Spleen (tissue), 11 donors: ENCODE results near the gene MYL2. TPM values are rescaled to one million over a fixed set of nuclear protein-coding genes. Genes with fewer than 3 reads are reported as not detected.

Source experiments
- DNase-seq: peaks from one replicate; pipeline ENCODE4 v3.0.0-alpha.2; 2020
- H3K27ac ChIP-seq, 8 donors: fragments of 200-600 bp; sonication (generic) in 7 of 8; 1 replicate in 4 of 8; 2 replicates in 4 of 8; pipeline versions ENCODE4 v1.5.0 to v1.8.0; 2016 to 2021; ENCODE audit warnings: inconsistent platforms in 4 of 8, mild to moderate bottlenecking in 4 of 8, moderate library complexity in 1 of 8
- H3K27me3 ChIP-seq, 7 donors: fragments of 200-600 bp; sonication (generic) in 6 of 7; replicated peaks in 1 of 7; 1 replicate in 4 of 7; 2 replicates in 3 of 7; pipeline versions ENCODE4 v1.5.0 to v1.8.0; 2016 to 2021; ENCODE audit warnings: inconsistent platforms in 3 of 7, mild to moderate bottlenecking in 1 of 7
- H3K36me3 ChIP-seq, 6 donors: fragments of 200-600 bp; sonication (generic) in 5 of 6; 1 replicate in 4 of 6; 2 replicates in 2 of 6; pipeline versions ENCODE4 v1.5.0 to v1.8.0; 2016 to 2021; ENCODE audit warnings: inconsistent platforms in 2 of 6
- H3K4me1 ChIP-seq, 6 donors: fragments of 200-600 bp; sonication (generic) in 5 of 6; 1 replicate in 3 of 6; 2 replicates in 3 of 6; pipeline versions ENCODE4 v1.5.0 to v1.8.0; 2016 to 2021; ENCODE audit warnings: inconsistent platforms in 3 of 6
- H3K4me3 ChIP-seq, 8 donors: fragments of 200-600 bp; sonication (generic) in 7 of 8; 1 replicate in 4 of 8; 2 replicates in 4 of 8; pipeline versions ENCODE4 v1.5.0 to v1.8.0; 2016 to 2021; ENCODE audit warnings: inconsistent platforms in 4 of 8, mild to moderate bottlenecking in 4 of 8, moderate library complexity in 2 of 8
- H3K9me3 ChIP-seq, 8 donors: fragments of 200-600 bp; sonication (generic) in 7 of 8; 1 replicate in 4 of 8; 2 replicates in 4 of 8; pipeline versions ENCODE4 v1.5.0 to v1.8.0; 2016 to 2021; ENCODE audit warnings: inconsistent platforms in 4 of 8
- CTCF ChIP-seq, 11 experiments: fragments of 200-600 bp in 7 of 11; fragments of 450-650 bp in 4 of 11; sonication (generic) in 4 of 11; IDR thresholded peaks in 8 of 11; conservative IDR thresholded peaks in 3 of 11; 1 replicate in 7 of 11; 2 replicates in 4 of 11; pipeline versions ENCODE4 v1.4.0 to v1.8.0; 2016 to 2021; ENCODE audit warnings: antibody characterized with exemption in 11 of 11, inconsistent platforms in 4 of 11, mild to moderate bottlenecking in 1 of 11
- POLR2A ChIP-seq, 3 donors: fragments of 450-650 bp; IDR thresholded peaks; one replicate each; pipeline ENCODE4 v1.5.1; 2017; ENCODE audit warnings: antibody characterized with exemption in 3 of 3, mild to moderate bottlenecking in 1 of 3
- POLR2AphosphoS5 ChIP-seq, 3 donors: sonication (generic); formaldehyde crosslinking; IDR thresholded peaks; one replicate each; pipeline ENCODE4 v1.5.1; 2017; ENCODE audit warnings: antibody characterized with exemption in 3 of 3
- WGBS, 5 donors: extraction: QIAGEN DNeasy Blood & Tissue Kit in 3 of 5; methylation state at CpG; one replicate each; pipeline versions ENCODE4 v1.1.5 to v1.1.7; 2013 to 2018; 5-methylcytosine and 5-hydroxymethylcytosine counted together
- intact Hi-C: fragments of 100-400 bp; cut with DNase I; formaldehyde crosslinking; loops from one replicate; pipeline ENCODE4 v1.15.0; 2023; ENCODE audit warnings: low total_unique reads
- polyA plus RNA-seq, 3 donors: library from polyadenylated mRNA; stranded (reverse); fragments of 200-250 nt; gene quantifications; one replicate each; pipeline ENCODE4 v1.2.1, GENCODE V29; 2013
- total RNA-seq, 7 donors: library from RNA; depleted of rRNA in 3 of 7; stranded (reverse); fragments of >200 nt in 3 of 7; fragmentation: NEBNext Ultra II Directional in 4 of 7; extraction: Animal tissue kit (Norgen Biotek cat#: 25700) in 4 of 7; gene quantifications; one replicate each; pipeline versions ENCODE4 v1.1.0 to v1.2.1, GENCODE V29; 2016 to 2021
- donor health status: healthy with polysubstance abuse.
- donor health status: DM: no; HTN: no; CAD: no; lungs with moderate emphysema.
- donor health status: DM: no; HTN: no; CAD: no.
- donor health status: Bipolar disorder and iron deficiency.
- donor health status: healthy.
- donor health status: DM: no; HTN: no; CAD: no.
- donor health status: DM: yes; HTN: yes; CAD: no.

MYL2 gene
- total and polyA plus RNA-seq, 10 donors: 1.2 to 8.5 (median 1.3) TPM; not detected in 7

DNA sequence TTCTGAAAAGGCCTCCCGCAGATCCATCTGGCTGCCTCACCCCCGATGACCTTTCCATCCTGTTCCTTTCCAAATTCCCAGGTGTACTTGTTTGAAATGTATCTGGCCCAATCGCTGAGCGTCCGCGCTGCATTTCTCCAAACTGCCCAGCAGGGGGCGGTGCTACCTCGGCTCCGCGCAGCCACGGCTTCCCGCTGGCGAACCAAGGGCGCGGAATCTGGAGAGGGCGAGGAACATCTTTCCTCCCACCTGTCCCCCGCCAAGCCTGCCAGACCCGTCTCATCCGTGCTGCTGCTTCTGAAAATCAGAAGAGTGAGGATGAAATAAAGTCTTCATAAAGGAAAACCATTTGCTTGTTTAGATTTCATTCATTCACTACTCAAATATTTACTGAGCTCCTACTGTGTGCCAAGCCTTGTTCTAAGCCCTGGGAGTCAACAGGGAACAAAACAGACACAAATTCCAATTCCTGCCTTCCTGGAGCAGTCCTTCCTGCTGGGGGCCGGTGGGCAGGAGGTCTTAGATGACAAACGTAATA, 16.8 kb upstream of the MYL2 start:
- Histone ChIP-seq H3K36me3 (no peaks in the 10 kb centered on the region), H3K4me1 (peaks cover 0 to 9% (median 8%) of the 10 kb centered on the region in 6 donors), H3K4me3 (peak overlapping the region in 1 of 8 donors; percentile 16), H3K27ac (no peak overlapping the region), H3K27me3 (peaks cover 0 to 57% (median 9%) of the 10 kb centered on the region in 7 donors), H3K9me3 (no peaks in the 10 kb centered on the region)
- no peak for TF ChIP-seq POLR2AphosphoS5 (IDR thresholded peaks at IDR 0.05)
- peak; percentile 71 to 95 (median 91) for TF ChIP-seq CTCF (IDR thresholded peaks at IDR 0.05 in 8 of 11, conservative IDR thresholded peaks at IDR 0.05 in 3 of 11)
- intact Hi-C loops: loop anchor here (5.0 kb wide), 1 partner anchor 375 kb away; no protein-coding TSS in a partner anchor
- 3 to 7% (median 5%) methylated on average over 21 of the region's 21 CpGs for WGBS, 5 donors
- peak; percentile 89 for DNase-seq

DNA sequence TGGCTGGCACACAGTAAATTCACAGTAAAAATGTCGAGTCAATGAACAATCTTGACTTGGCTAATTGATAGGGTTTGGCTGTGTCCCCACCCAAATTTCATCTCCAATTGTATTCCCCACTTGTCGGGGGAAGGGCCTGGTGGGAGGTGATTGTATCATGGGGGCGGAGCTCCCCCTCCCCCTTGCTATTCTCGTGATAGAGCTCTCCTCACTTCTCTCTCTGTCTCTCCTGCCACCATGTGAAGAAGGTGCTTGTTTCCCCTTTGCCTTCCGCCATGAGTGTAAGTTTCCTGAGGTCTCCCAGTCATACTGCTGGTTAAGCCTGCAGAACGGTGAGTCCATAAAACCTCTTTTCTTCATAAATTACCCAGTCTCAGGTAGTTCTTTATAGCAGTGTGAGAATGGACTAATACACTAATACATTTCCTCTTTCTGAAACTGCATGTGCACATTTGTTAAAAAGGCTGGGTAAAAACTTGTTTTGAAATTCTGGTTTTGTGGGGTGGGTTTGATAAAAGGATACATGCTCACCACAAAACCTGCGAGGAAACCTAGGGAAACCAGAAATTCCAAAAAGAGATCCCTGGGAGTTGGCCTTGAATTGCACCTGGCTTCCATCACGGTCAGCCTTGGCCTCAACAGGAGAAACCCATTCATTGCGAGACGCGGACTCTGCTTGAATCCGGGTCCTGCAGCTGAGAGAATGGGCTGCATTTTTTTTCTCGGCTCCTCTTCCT, 16.2 kb upstream of the MYL2 start:
- Histone ChIP-seq H3K4me1 (peaks cover 0 to 9% (median 8%) of the 10 kb centered on the region in 6 donors), H3K36me3 (no peaks in the 10 kb centered on the region), H3K27me3 (peaks cover 0 to 63% (median 12%) of the 10 kb centered on the region in 7 donors), H3K27ac (no peak overlapping the region), H3K9me3 (no peaks in the 10 kb centered on the region), H3K4me3 (peak overlapping the region in 1 of 8 donors; percentile 16)
- intact Hi-C loops: loop anchor here (5.0 kb wide), 1 partner anchor 376 kb away; no protein-coding TSS in a partner anchor
- TF ChIP-seq POLR2AphosphoS5 (IDR thresholded peaks at IDR 0.05) (no peak), POLR2A (IDR thresholded peaks at IDR 0.05) (no peak), CTCF (IDR thresholded peaks at IDR 0.05 in 8 of 11, conservative IDR thresholded peaks at IDR 0.05 in 3 of 11) (no peak)
- peak; percentile 35 for DNase-seq
- WGBS, 5 donors: 27 to 45% (median 36%) methylated on average over 13 of the region's 13 CpGs

DNA sequence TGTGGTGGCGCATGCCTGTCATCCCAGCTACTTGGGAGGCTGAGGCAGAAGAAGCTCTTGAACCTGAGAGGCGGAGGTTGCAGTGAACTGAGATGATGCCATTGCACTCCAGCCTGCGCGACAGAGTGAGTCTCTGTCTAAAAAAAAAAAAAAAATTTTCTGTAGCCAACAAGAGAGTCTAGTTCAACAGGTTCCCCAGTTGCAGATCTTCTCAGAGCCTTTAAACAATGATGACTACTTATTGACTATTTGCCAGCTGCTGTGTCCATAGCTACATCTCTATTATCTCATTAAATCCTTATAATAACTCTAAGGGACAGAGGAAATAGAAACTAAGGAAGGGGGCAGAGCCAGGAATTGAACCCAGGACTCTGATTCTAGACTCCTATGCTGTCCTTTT, 15.2 kb upstream of the MYL2 start:
- Histone ChIP-seq H3K4me1 (peaks cover 0 to 9% (median 8%) of the 10 kb centered on the region in 6 donors), H3K27ac (no peak overlapping the region), H3K9me3 (no peaks in the 10 kb centered on the region), H3K36me3 (no peaks in the 10 kb centered on the region), H3K27me3 (peaks cover 0 to 65% (median 12%) of the 10 kb centered on the region in 7 donors), H3K4me3 (no peak overlapping the region)
- intact Hi-C loops: loop anchor here (5.0 kb wide), 1 partner anchor 377 kb away; no protein-coding TSS in a partner anchor
- TF ChIP-seq CTCF (IDR thresholded peaks at IDR 0.05 in 8 of 11, conservative IDR thresholded peaks at IDR 0.05 in 3 of 11) (no peak), POLR2A (IDR thresholded peaks at IDR 0.05) (no peak), POLR2AphosphoS5 (IDR thresholded peaks at IDR 0.05) (no peak)
- no peak for DNase-seq
- 92 to 100% (median 98%) methylated on average over 4 of the region's 4 CpGs for WGBS, 5 donors
